Nephron progenitor cell (in vitro differentiated cells): Measurements from ENCODE around the gene GFOD1.

ENCODE experiments used
- DNase-seq: peaks from one replicate; pipeline ENCODE4 v3.0.0; 2021
- H3K27ac Mint-ChIP-seq: 2 replicates; pipeline ENCODE4 v1.8.0; 2021; ENCODE audit warnings: mild to moderate bottlenecking, moderate library complexity, mixed read lengths
- H3K27me3 Mint-ChIP-seq: 2 replicates; pipeline ENCODE4 v1.8.0; 2021; ENCODE audit warnings: mild to moderate bottlenecking, low read depth, mixed read lengths; ENCODE audit not compliant: poor library complexity
- H3K36me3 Mint-ChIP-seq: 2 replicates; pipeline ENCODE4 v1.8.0; 2021; ENCODE audit warnings: low read depth, mixed read lengths
- H3K4me1 Mint-ChIP-seq: 2 replicates; pipeline ENCODE4 v1.8.0; 2021; ENCODE audit warnings: mixed read lengths
- H3K4me3 Mint-ChIP-seq: 2 replicates; pipeline ENCODE4 v1.8.0; 2021; ENCODE audit warnings: mild to moderate bottlenecking, moderate library complexity, mixed read lengths
- H3K9me3 Mint-ChIP-seq: 2 replicates; pipeline ENCODE4 v1.8.0; 2021; ENCODE audit warnings: mild to moderate bottlenecking, moderate library complexity, mixed read lengths
- TF ChIP-seq, protein P1 (sequence below): fragments of 200-600 bp; sonication (generic); IDR thresholded peaks from 2 replicates; pipeline ENCODE4 v1.5.0; 2021; ENCODE audit warnings: antibody characterized with exemption

The GFOD1 gene

DNA sequence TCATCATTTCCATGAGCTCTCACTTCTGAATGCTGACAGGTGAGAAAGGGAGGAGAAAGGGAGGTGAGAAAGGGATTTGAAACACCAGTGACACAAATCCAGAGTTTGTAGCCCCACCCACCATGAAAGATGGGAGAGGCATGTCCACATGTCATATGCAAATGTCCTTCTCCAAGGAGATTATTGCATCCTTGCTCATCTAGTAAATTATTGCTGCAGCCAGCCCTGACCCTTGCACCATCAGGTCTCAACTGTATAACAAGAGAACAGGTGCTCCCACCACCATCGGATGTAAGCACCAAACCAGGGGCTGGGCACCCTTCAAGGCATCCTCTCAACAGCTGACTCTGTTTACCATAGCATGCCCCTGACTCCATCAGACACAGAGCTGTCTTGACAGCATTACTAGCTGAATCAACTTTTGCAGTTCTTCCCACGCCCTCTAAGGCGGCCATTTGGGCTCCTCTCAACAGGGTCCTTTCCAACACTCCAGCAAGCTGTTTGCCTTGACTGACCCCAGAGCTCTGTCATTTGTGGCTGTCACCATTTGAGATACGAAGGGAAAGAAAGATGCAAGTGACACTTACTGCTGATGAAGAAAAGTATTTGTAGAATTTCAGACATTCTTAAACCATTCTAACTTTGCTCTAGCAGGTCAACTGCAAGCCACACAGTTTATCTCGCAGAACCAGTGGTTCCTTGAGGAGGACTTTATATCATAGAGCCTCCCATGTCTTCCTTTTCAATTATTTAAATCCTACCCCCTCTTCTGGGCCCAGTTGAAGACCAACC lies 14.2 kb downstream of the GFOD1 start:
- DNase-seq: no peak
- TF ChIP-seq, protein P1, sequence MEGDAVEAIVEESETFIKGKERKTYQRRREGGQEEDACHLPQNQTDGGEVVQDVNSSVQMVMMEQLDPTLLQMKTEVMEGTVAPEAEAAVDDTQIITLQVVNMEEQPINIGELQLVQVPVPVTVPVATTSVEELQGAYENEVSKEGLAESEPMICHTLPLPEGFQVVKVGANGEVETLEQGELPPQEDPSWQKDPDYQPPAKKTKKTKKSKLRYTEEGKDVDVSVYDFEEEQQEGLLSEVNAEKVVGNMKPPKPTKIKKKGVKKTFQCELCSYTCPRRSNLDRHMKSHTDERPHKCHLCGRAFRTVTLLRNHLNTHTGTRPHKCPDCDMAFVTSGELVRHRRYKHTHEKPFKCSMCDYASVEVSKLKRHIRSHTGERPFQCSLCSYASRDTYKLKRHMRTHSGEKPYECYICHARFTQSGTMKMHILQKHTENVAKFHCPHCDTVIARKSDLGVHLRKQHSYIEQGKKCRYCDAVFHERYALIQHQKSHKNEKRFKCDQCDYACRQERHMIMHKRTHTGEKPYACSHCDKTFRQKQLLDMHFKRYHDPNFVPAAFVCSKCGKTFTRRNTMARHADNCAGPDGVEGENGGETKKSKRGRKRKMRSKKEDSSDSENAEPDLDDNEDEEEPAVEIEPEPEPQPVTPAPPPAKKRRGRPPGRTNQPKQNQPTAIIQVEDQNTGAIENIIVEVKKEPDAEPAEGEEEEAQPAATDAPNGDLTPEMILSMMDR: no peak
- peak overlapping the region; percentile 92 for H3K27ac Mint-ChIP-seq
- H3K4me1 Mint-ChIP-seq: peaks cover 32% of the 10 kb centered on the region
- H3K9me3 Mint-ChIP-seq: peaks cover 21% of the 10 kb centered on the region
- H3K36me3 Mint-ChIP-seq: peaks cover 20% of the 10 kb centered on the region
- no peaks in the 10 kb centered on the region for H3K27me3 Mint-ChIP-seq
- no peak overlapping the region for H3K4me3 Mint-ChIP-seq

DNA sequence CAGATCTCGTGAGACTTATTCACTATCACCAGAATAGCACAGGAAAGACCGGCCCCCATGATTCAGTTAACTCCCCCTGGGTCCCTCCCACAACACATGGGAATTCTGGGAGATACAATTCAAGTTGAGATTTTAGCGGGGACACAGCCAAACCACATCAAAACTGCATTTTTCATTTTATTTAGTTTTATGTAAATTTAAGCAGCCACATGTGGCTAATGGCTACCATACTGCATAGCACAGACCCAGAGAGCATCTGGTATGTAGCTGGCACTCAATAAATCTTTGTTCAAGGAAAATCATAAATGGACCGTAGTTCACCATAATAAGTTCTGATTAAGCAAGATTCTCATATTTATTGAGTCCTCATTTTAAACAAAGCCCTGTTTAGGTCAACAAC lies 15.3 kb downstream of the GFOD1 start:
- H3K9me3 Mint-ChIP-seq: peaks cover 21% of the 10 kb centered on the region
- H3K27ac Mint-ChIP-seq: no peak overlapping the region
- H3K27me3 Mint-ChIP-seq: no peaks in the 10 kb centered on the region
- H3K4me3 Mint-ChIP-seq: no peak overlapping the region
- peaks cover 20% of the 10 kb centered on the region for H3K36me3 Mint-ChIP-seq
- no peak for DNase-seq
- TF ChIP-seq, protein P1: no peak
- H3K4me1 Mint-ChIP-seq: peaks cover 36% of the 10 kb centered on the region

DNA sequence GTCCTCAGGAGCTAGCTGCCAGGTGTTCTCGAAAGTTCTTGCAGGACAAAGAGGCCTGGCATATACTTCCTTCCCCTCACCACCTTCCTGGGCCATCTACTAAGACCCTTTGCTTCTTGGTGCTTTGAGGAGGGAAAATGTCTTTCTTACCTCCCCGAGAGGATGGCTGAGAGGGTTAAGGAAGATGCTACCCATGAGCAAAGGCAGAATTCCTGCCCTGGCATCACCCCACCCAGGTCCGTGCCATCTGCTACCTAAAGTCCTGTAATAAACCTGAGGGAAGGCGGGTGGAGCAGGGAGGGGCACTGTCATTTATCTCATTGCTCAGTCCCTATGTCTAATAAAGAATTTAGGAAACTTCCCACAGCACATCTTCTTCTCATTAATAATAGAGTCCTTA lies 16.2 kb downstream of the GFOD1 start:
- Mint-ChIP-seq H3K27ac (no peak overlapping the region), H3K36me3 (peaks cover 19% of the 10 kb centered on the region), H3K4me3 (no peak overlapping the region), H3K9me3 (peaks cover 21% of the 10 kb centered on the region), H3K27me3 (no peaks in the 10 kb centered on the region), H3K4me1 (peaks cover 43% of the 10 kb centered on the region)
- DNase-seq: no peak
- TF ChIP-seq, protein P1: no peak

DNA sequence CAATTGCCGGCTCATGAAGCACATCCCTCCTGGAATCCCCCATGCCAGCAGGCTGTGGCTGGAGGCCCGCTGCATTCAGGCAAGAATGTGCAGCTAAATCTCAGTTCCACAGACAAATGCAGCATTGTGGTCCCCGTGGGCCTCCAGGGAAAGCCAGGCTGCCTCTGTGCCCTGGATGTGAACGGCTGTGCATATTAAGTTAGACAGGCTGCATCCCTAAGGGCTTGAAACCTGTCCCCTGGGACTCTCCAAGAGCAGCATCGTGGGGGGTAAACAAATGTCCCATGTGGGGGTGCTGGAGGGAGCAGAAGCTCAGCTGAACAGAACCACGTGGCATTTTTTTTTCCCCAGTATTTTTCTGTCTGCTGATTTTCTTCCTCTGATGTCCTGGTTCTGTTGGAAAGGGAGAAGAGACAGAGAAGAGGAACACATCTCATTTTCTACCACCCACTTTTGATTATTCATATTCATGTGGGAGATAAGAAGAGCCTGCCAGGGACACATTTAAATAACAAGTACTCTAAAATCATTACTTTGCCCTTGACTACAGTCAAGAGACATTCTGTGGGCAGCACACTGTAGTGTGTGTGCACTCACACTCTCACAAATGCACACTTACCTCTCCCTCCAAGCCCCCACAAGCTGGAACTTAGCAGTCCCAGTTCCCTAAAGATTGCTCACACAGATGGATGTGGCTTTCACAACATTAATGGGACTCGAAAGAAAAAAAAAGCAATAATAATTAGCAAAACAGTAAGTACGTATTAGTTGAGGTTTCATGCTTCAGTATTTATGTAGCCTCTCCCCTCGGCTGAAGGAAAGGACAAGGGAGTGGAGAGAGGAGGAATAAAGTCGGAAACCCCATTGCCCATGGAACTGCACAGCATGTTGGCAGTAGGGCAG lies 16.9 kb downstream of the GFOD1 start:
- DNase-seq: no peak
- H3K27me3 Mint-ChIP-seq: no peaks in the 10 kb centered on the region
- H3K4me3 Mint-ChIP-seq: no peak overlapping the region
- H3K36me3 Mint-ChIP-seq: peaks cover 16% of the 10 kb centered on the region
- H3K9me3 Mint-ChIP-seq: peaks cover 21% of the 10 kb centered on the region
- TF ChIP-seq, protein P1: no peak
- peaks cover 47% of the 10 kb centered on the region for H3K4me1 Mint-ChIP-seq
- H3K27ac Mint-ChIP-seq: no peak overlapping the region

DNA sequence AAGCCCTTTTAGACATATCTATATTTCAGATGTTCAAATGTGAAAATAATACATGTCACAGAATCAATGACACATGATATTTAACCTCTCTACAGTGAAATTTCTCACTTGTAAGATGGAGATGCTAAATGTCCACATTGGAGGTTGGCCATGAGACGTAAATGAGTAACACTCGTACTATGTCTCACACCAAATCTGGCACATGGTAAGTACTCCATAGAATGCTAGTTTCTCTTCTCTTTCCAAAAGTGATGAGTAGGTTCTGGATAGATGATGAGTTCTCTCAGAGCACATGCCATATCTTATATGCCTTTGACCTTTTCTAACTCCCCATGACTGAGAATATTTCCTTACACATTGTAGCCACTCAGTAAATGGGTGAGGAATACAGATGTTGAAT lies 17.7 kb downstream of the GFOD1 start:
- H3K27me3 Mint-ChIP-seq: no peaks in the 10 kb centered on the region
- H3K9me3 Mint-ChIP-seq: peaks cover 17% of the 10 kb centered on the region
- peaks cover 12% of the 10 kb centered on the region for H3K36me3 Mint-ChIP-seq
- no peak overlapping the region for H3K27ac Mint-ChIP-seq
- no peak for DNase-seq
- TF ChIP-seq, protein P1: no peak
- peaks cover 43% of the 10 kb centered on the region for H3K4me1 Mint-ChIP-seq
- no peak overlapping the region for H3K4me3 Mint-ChIP-seq
